Suprapubic skin (tissue), 3 donors: Measurements from ENCODE around the gene IGFBP2.

Source experiments
- CTCF ChIP-seq, 2 donors: fragments of 200-600 bp in 1 of 2; fragments of 450-650 bp in 1 of 2; sonication (generic) in 1 of 2; IDR thresholded peaks; one replicate each; pipeline ENCODE4 v1.5.1; 2016 to 2019; ENCODE audit warnings: antibody characterized with exemption in 2 of 2, mild to moderate bottlenecking in 1 of 2, moderate library complexity in 1 of 2
- POLR2A ChIP-seq, 2 donors: fragments of 450-650 bp; IDR thresholded peaks; one replicate each; pipeline ENCODE4 v1.6.1; 2017; ENCODE audit warnings: antibody characterized with exemption in 2 of 2, mild to moderate bottlenecking in 2 of 2, moderate library complexity in 2 of 2

GRCh38 chr2:216626168-216626874 is 6.9 kb upstream of the IGFBP2 start:
- TF ChIP-seq CTCF (IDR thresholded peaks at IDR 0.05) (no peak), POLR2A (IDR thresholded peaks at IDR 0.05) (no peak)
